NK-92 (cell line): ENCODE measurements around the gene SPOCK1.
"Not testable (repeated sequence)": the region's sequence is repeated elsewhere in the genome, so short reads cannot be mapped to it uniquely, and the experiment has no call there.

Source experiments
- DNase-seq: peaks from one replicate; lab custom pipeline; 2025; ENCODE audit not compliant: unreplicated experiment; lab: John Stamatoyannopoulos, UW

Gene SPOCK1

GRCh38 chr5:136998854-136999357 is 500.2 kb downstream of the SPOCK1 start:
- DNase-seq, result no peak

GRCh38 chr5:136994154-136994553 is 505.0 kb downstream of the SPOCK1 start:
- no peak for DNase-seq

- no peak for DNase-seq
Measured at GRCh38 chr5:136992796-136993489, 506.2 kb downstream of the SPOCK1 start.

- no peak for DNase-seq
Measured at GRCh38 chr5:136985785-136986475, 513.2 kb downstream of the SPOCK1 start.

- DNase-seq, result no peak
Measured at GRCh38 chr5:136984772-136985446, 514.2 kb downstream of the SPOCK1 start.

GRCh38 chr5:136981936-136982335 is 517.2 kb downstream of the SPOCK1 start:
- no peak for DNase-seq

GRCh38 chr5:136979131-136979530 is 520.0 kb downstream of the SPOCK1 start:
- no peak for DNase-seq

- no peak for DNase-seq
Measured at GRCh38 chr5:136963504-136963903, 535.6 kb downstream of the SPOCK1 start.

- DNase-seq, result no peak
Measured at GRCh38 chr5:136957428-136957827, 541.7 kb downstream of the SPOCK1 start.

- not testable (repeated sequence) for DNase-seq
Measured at GRCh38 chr5:136954142-136954541, 545.0 kb downstream of the SPOCK1 start.

- not testable (repeated sequence) for DNase-seq
Measured at GRCh38 chr5:136953346-136954069, 545.6 kb downstream of the SPOCK1 start.

GRCh38 chr5:136927571-136927970 is 571.6 kb downstream of the SPOCK1 start:
- no peak for DNase-seq

GRCh38 chr5:136926073-136926472 is 573.1 kb downstream of the SPOCK1 start:
- no peak for DNase-seq
